Measurements from ENCODE around the gene SKAP2.

The SKAP2 gene

GRCh38 chr7:26673271-26673670 is 191.1 kb downstream of the SKAP2 start:
- no peak for DNase-seq (ENCODE audit: low spot score in 2 of 2)
- no peaks in the 10 kb centered on the region for H3K4me1 ChIP-seq
- no peaks in the 10 kb centered on the region for H3K36me3 ChIP-seq (replicated peaks)
- no peak overlapping the region for H3K4me3 ChIP-seq
- H3K27me3 ChIP-seq (ENCODE audit: low read depth), result no peaks in the 10 kb centered on the region
- in situ Hi-C loops (cut with MboI; ENCODE audit: low sequenced_read_pairs), result loop anchor here (25.0 kb wide), 1 partner anchor 586 kb away; no protein-coding TSS in a partner anchor
- H3K9me3 ChIP-seq, result no peaks in the 10 kb centered on the region

- no peaks in the 10 kb centered on the region for H3K9me3 ChIP-seq
- peaks cover 5% of the 10 kb centered on the region; the same call in 1 of the 2 replicates for H3K4me1 ChIP-seq
- in situ Hi-C loops (cut with MboI; ENCODE audit: low sequenced_read_pairs), result loop anchor here (25.0 kb wide), 1 partner anchor 584 kb away; no protein-coding TSS in a partner anchor
- H3K27me3 ChIP-seq (ENCODE audit: low read depth), result no peaks in the 10 kb centered on the region
- H3K36me3 ChIP-seq (replicated peaks), result no peaks in the 10 kb centered on the region
- H3K4me3 ChIP-seq, result no peak overlapping the region
- no peak for DNase-seq (ENCODE audit: low spot score in 2 of 2)
Observed at GRCh38 chr7:26670841-26671240, 193.5 kb downstream of the SKAP2 start.

GRCh38 chr7:26670290-26670689 is 194.1 kb downstream of the SKAP2 start:
- Histone ChIP-seq H3K36me3 (replicated peaks) (no peaks in the 10 kb centered on the region), H3K27me3 (ENCODE audit: low read depth) (no peaks in the 10 kb centered on the region), H3K9me3 (no peaks in the 10 kb centered on the region), H3K4me3 (no peak overlapping the region), H3K4me1 (peaks cover 5% of the 10 kb centered on the region; the same call in 1 of the 2 replicates)
- in situ Hi-C loops (cut with MboI; ENCODE audit: low sequenced_read_pairs), result loop anchor here (25.0 kb wide), 1 partner anchor 583 kb away; no protein-coding TSS in a partner anchor
- DNase-seq (ENCODE audit: low spot score in 2 of 2), result no peak

- Histone ChIP-seq H3K27me3 (ENCODE audit: low read depth) (no peaks in the 10 kb centered on the region), H3K36me3 (replicated peaks) (no peaks in the 10 kb centered on the region), H3K4me1 (peaks cover 5% of the 10 kb centered on the region; the same call in 1 of the 2 replicates), H3K4me3 (no peak overlapping the region), H3K9me3 (no peaks in the 10 kb centered on the region)
- no peak for DNase-seq (ENCODE audit: low spot score in 2 of 2)
- in situ Hi-C loops (cut with MboI; ENCODE audit: low sequenced_read_pairs), result loop anchor here (5.0 to 25.0 kb wide), 4 partner anchors 164 to 774 kb away; no protein-coding TSS in a partner anchor
Observed at GRCh38 chr7:26668821-26669220, 195.6 kb downstream of the SKAP2 start.

GRCh38 chr7:26667514-26668133 is 196.8 kb downstream of the SKAP2 start:
- in situ Hi-C loops (cut with MboI; ENCODE audit: low sequenced_read_pairs), result loop anchor here (5.0 to 25.0 kb wide), 4 partner anchors 163 to 773 kb away; no protein-coding TSS in a partner anchor

GRCh38 chr7:26664735-26665416 is 199.5 kb downstream of the SKAP2 start:
- in situ Hi-C loops (cut with MboI; ENCODE audit: low sequenced_read_pairs), result loop anchor here (5.0 to 25.0 kb wide), 4 partner anchors 160 to 770 kb away; no protein-coding TSS in a partner anchor
- Histone ChIP-seq H3K4me1 (peaks cover 7% of the 10 kb centered on the region), H3K27me3 (ENCODE audit: low read depth) (no peaks in the 10 kb centered on the region), H3K4me3 (no peak overlapping the region), H3K36me3 (replicated peaks) (no peaks in the 10 kb centered on the region), H3K9me3 (no peaks in the 10 kb centered on the region)
- no peak for DNase-seq (ENCODE audit: low spot score in 2 of 2)

More at GRCh38 chr7:26667514-26668133, 196.8 kb downstream of the SKAP2 start:
- H3K36me3 ChIP-seq (replicated peaks), result no peaks in the 10 kb centered on the region
- H3K4me1 ChIP-seq, result peaks cover 5% of the 10 kb centered on the region; the same call in 1 of the 2 replicates
- no peaks in the 10 kb centered on the region for H3K9me3 ChIP-seq
- peak; percentile 86 to 97 for DNase-seq (ENCODE audit: low spot score in 2 of 2)
- H3K27me3 ChIP-seq (ENCODE audit: low read depth), result no peaks in the 10 kb centered on the region
- no peak overlapping the region for H3K4me3 ChIP-seq

- Histone ChIP-seq H3K36me3 (replicated peaks) (no peaks in the 10 kb centered on the region), H3K27me3 (ENCODE audit: low read depth) (no peaks in the 10 kb centered on the region), H3K4me3 (no peak overlapping the region), H3K4me1 (peaks cover 13% of the 10 kb centered on the region), H3K9me3 (no peaks in the 10 kb centered on the region)
- in situ Hi-C loops (cut with MboI; ENCODE audit: low sequenced_read_pairs), result loop anchor here (10.0 to 25.0 kb wide), 3 partner anchors 159 to 769 kb away; no protein-coding TSS in a partner anchor
- no peak for DNase-seq (ENCODE audit: low spot score in 2 of 2)
Observed at GRCh38 chr7:26664274-26664673, 200.1 kb downstream of the SKAP2 start.

- no peak for DNase-seq (ENCODE audit: low spot score in 2 of 2)
- Histone ChIP-seq H3K4me3 (no peak overlapping the region), H3K4me1 (peaks cover 17% of the 10 kb centered on the region), H3K27me3 (ENCODE audit: low read depth) (no peaks in the 10 kb centered on the region), H3K36me3 (replicated peaks) (no peaks in the 10 kb centered on the region), H3K9me3 (no peaks in the 10 kb centered on the region)
- in situ Hi-C loops (cut with MboI; ENCODE audit: low sequenced_read_pairs), result loop anchor here (10.0 to 25.0 kb wide), 3 partner anchors 159 to 769 kb away; no protein-coding TSS in a partner anchor
Observed at GRCh38 chr7:26663874-26664273, 200.5 kb downstream of the SKAP2 start.

GRCh38 chr7:26662646-26663045 is 201.7 kb downstream of the SKAP2 start:
- H3K27me3 ChIP-seq (ENCODE audit: low read depth), result no peaks in the 10 kb centered on the region
- no peak for DNase-seq (ENCODE audit: low spot score in 2 of 2)
- peaks cover 29% of the 10 kb centered on the region for H3K4me1 ChIP-seq
- no peaks in the 10 kb centered on the region for H3K9me3 ChIP-seq
- no peaks in the 10 kb centered on the region for H3K36me3 ChIP-seq (replicated peaks)
- in situ Hi-C loops (cut with MboI; ENCODE audit: low sequenced_read_pairs), result loop anchor here (10.0 to 25.0 kb wide), 3 partner anchors 158 to 768 kb away; no protein-coding TSS in a partner anchor
- H3K4me3 ChIP-seq, result no peak overlapping the region

- Histone ChIP-seq H3K36me3 (replicated peaks) (no peaks in the 10 kb centered on the region), H3K4me3 (no peak overlapping the region), H3K9me3 (no peaks in the 10 kb centered on the region), H3K4me1 (peaks cover 32% of the 10 kb centered on the region), H3K27me3 (ENCODE audit: low read depth) (no peaks in the 10 kb centered on the region)
- peak; percentile 33 to 88 for DNase-seq (ENCODE audit: low spot score in 2 of 2)
- in situ Hi-C loops (cut with MboI; ENCODE audit: low sequenced_read_pairs), result loop anchor here (25.0 kb wide), 1 partner anchor 572 kb away; no protein-coding TSS in a partner anchor
Observed at GRCh38 chr7:26659121-26659520, 205.3 kb downstream of the SKAP2 start.

- in situ Hi-C loops (cut with MboI; ENCODE audit: low sequenced_read_pairs), result loop anchor here (25.0 kb wide), 1 partner anchor 571 kb away; no protein-coding TSS in a partner anchor
- Histone ChIP-seq H3K27me3 (ENCODE audit: low read depth) (no peaks in the 10 kb centered on the region), H3K36me3 (replicated peaks) (no peaks in the 10 kb centered on the region), H3K9me3 (no peaks in the 10 kb centered on the region), H3K4me1 (peaks cover 38% of the 10 kb centered on the region), H3K4me3 (no peak overlapping the region)
- DNase-seq (ENCODE audit: low spot score in 2 of 2), result peak; percentile 58 to 82
Observed at GRCh38 chr7:26658389-26659084, 205.9 kb downstream of the SKAP2 start.

- in situ Hi-C loops (cut with MboI; ENCODE audit: low sequenced_read_pairs), result loop anchor here (25.0 kb wide), 1 partner anchor 571 kb away; no protein-coding TSS in a partner anchor
- Histone ChIP-seq H3K9me3 (no peaks in the 10 kb centered on the region), H3K27me3 (ENCODE audit: low read depth) (no peaks in the 10 kb centered on the region), H3K4me3 (no peak overlapping the region), H3K36me3 (replicated peaks) (no peaks in the 10 kb centered on the region), H3K4me1 (peaks cover 42% of the 10 kb centered on the region)
- DNase-seq (ENCODE audit: low spot score in 2 of 2), result peak in 1 of 2 experiments; percentile 32
Observed at GRCh38 chr7:26657686-26658388, 206.6 kb downstream of the SKAP2 start.

- Histone ChIP-seq H3K4me3 (no peak overlapping the region), H3K36me3 (replicated peaks) (no peaks in the 10 kb centered on the region), H3K9me3 (no peaks in the 10 kb centered on the region), H3K27me3 (ENCODE audit: low read depth) (no peaks in the 10 kb centered on the region), H3K4me1 (peaks cover 42% of the 10 kb centered on the region)
- in situ Hi-C loops (cut with MboI; ENCODE audit: low sequenced_read_pairs), result loop anchor here (25.0 kb wide), 1 partner anchor 570 kb away; no protein-coding TSS in a partner anchor
- DNase-seq (ENCODE audit: low spot score in 2 of 2), result no peak
Observed at GRCh38 chr7:26657206-26657641, 207.2 kb downstream of the SKAP2 start.
